HepG2 (cell line): ENCODE results near the gene NOS1.

Source experiments
- ASH2L ChIP-seq: fragments of 300-600, 200-600 bp; sonication (generic); IDR thresholded peaks from 2 replicates; pipeline ENCODE4 v1.7.0; 2017; ENCODE audit warnings: low read depth, mild to moderate bottlenecking, moderate library complexity, mixed read lengths, low read length; ENCODE audit not compliant: insufficient read length
- CTCF ChIP-seq: sonication (generic); formaldehyde crosslinking; IDR thresholded peaks from 2 replicates; pipeline ENCODE4 v1.5.0; 2020; ENCODE audit warnings: mild to moderate bottlenecking, missing genetic modification reagents, moderate library complexity
- FOXP4 ChIP-seq: sonication (generic); formaldehyde crosslinking; IDR thresholded peaks from 2 replicates; pipeline ENCODE4 v1.4.0; 2020; ENCODE audit warnings: missing genetic modification reagents
- HNRNPLL ChIP-seq: fragments of 200-400 bp; formaldehyde crosslinking; IDR thresholded peaks from 2 replicates; pipeline ENCODE4 v1.6.1; 2017; ENCODE audit warnings: mild to moderate bottlenecking, low read depth, low read length; ENCODE audit not compliant: poor library complexity, severe bottlenecking
- MAX ChIP-seq: IDR thresholded peaks from 2 replicates; pipeline ENCODE4 v1.6.1; 2012; ENCODE audit warnings: inconsistent platforms
- MLLT10 ChIP-seq: sonication (generic); formaldehyde crosslinking; IDR thresholded peaks from 2 replicates; pipeline ENCODE4 v1.4.0; 2020; ENCODE audit warnings: missing genetic modification reagents
- NBN ChIP-seq: fragments of 450-650 bp; conservative IDR thresholded peaks from 2 replicates; pipeline ENCODE4 v1.6.1; 2017
- NR3C1 ChIP-seq: sonication (generic); formaldehyde crosslinking; IDR thresholded peaks from 2 replicates; pipeline ENCODE4 v1.4.0; 2020; ENCODE audit warnings: missing genetic modification reagents
- PHF20 ChIP-seq: sonication (generic); formaldehyde crosslinking; IDR thresholded peaks from 2 replicates; pipeline ENCODE4 v1.5.0; 2020; ENCODE audit warnings: mild to moderate bottlenecking, missing genetic modification reagents
- POLR2A ChIP-seq, 2 experiments: IDR thresholded peaks; 2 replicates each; pipeline ENCODE4 v1.6.1; 2011; ENCODE audit warnings: low read depth in 2 of 2, low read length in 2 of 2, mild to moderate bottlenecking in 1 of 2, moderate library complexity in 1 of 2; ENCODE audit not compliant: insufficient read depth in 1 of 2
- SP1 ChIP-seq, 2 experiments: fragments of 450-650 bp in 1 of 2; sonication (generic) in 1 of 2; formaldehyde crosslinking in 1 of 2; IDR thresholded peaks; 2 replicates each; pipeline versions ENCODE4 v1.4.0 to v1.6.1; 2016 to 2020; ENCODE audit warnings: missing genetic modification reagents in 1 of 2
- ZBTB7A ChIP-seq: sonication (generic); formaldehyde crosslinking; IDR thresholded peaks from 2 replicates; pipeline ENCODE4 v1.8.0; 2022; ENCODE audit warnings: mild to moderate bottlenecking, missing genetic modification reagents
- ZNF530 ChIP-seq: sonication (generic); formaldehyde crosslinking; IDR thresholded peaks from 2 replicates; pipeline ENCODE4 v1.5.0; 2020; ENCODE audit warnings: low read depth, mild to moderate bottlenecking, missing genetic modification reagents
- ZNF550 ChIP-seq: sonication (generic); formaldehyde crosslinking; IDR thresholded peaks from 2 replicates; pipeline ENCODE4 v1.4.0; 2020; ENCODE audit warnings: mild to moderate bottlenecking, missing genetic modification reagents, borderline replicate concordance

GRCh38 chr12:117316336-117316735 lies 45.1 kb downstream of the NOS1 start:
- TF ChIP-seq HNRNPLL (no peak), ZNF550 (no peak), ZBTB7A (no peak), POLR2A (IDR thresholded peaks at IDR 0.05; ENCODE audit: insufficient read depth in 1 of 2, low read depth in 2 of 2, low read length in 2 of 2) (no peak), NBN (no peak), PHF20 (CRISPR knock-in tag) (no peak), ZNF530 (CRISPR knock-in tag) (no peak), MAX (no peak), NR3C1 (CRISPR knock-in tag) (no peak), ASH2L (no peak), CTCF (CRISPR knock-in tag) (no peak), FOXP4 (no peak), MLLT10 (CRISPR knock-in tag) (no peak), SP1 (IDR thresholded peaks at IDR 0.05) (no peak), SP1 (CRISPR knock-in tag; IDR thresholded peaks at IDR 0.05) (no peak)
